HG02870 (cell line): ENCODE measurements around the gene ADAM8.

ENCODE experiments used
- ATAC-seq: cut with Tn5 transposase; IDR thresholded peaks from one replicate; pipeline ENCODE4 v1.9.1; 2021; ENCODE audit warnings: mild to moderate bottlenecking, moderate library complexity; ENCODE audit not compliant: unreplicated experiment

The ADAM8 gene

DNA sequence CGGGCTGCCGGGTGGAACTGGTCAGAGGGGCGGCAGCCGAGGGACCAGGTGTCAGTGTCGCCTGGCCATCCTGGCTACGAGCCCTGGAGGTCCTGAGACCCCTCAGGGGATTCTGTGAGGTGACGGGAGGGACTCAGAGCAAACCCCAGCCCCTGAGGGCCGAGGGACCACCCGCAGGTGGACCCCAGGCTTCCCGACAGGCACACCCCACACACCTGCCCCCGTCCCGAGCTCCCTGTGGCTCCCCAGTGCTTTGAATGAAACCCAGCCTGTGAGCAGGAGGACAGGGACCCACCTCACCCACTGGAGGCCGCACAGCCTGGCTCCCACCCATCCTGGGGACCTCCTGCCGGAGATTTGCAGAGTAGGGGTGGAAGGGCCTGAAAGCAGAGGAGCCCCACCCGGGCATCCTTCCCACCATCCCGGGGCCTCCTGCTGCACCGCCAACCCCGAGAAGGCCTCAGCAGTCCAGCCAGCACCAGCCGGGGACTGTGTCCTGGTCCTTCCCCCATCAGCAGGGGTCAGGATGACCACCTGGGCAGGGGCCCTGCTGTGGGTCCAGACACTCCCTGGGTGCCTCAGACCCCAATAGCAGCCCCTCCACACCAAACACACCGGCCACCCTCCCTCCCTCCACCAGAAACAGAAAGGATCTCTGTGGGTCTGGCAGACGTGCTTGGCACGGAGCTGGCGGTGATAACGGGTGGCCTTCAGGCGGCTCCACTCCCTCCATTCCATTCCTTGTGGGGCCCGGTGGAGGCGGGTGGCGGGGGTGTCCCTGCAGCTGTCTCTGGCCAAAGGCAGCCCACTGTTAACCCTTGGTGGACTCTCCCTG lies 25.1 kb downstream of the ADAM8 start:
- no peak for ATAC-seq

DNA sequence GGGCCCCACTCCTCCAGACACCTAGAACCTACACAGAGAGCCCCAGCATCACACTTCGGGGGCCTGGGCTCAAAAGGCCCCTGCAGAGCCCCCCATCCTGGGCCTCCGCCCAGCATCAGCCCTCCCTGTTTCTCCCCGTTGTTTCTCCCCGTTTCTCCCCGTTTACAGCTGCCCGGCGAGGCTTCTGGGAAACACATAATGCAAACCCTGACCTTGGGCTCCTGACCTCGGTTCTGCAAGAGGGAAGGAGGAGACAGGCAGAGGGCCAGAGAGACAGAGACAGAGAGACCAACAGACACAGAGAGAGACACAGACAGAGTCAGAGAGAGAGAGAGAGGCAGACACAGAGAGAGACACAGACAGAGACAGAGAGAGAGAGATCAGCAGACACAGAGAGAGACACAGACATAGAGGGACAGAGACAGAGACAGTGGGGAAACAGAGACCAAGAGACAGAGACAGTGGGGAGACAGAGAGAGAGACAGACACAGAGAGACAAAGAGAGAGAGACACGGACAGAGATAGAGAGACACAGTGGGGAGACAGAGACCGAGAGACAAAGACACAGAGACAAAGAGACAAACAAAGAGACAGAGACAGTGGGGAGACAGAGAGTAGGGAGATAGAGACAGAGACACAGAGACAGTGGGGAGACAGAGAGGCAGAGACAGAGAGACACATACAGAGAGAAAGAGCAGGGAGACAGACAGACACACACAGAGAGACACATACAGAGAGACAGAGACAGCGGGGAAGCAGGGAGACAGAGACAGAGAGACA lies 26.5 kb downstream of the ADAM8 start:
- ATAC-seq, result no peak

DNA sequence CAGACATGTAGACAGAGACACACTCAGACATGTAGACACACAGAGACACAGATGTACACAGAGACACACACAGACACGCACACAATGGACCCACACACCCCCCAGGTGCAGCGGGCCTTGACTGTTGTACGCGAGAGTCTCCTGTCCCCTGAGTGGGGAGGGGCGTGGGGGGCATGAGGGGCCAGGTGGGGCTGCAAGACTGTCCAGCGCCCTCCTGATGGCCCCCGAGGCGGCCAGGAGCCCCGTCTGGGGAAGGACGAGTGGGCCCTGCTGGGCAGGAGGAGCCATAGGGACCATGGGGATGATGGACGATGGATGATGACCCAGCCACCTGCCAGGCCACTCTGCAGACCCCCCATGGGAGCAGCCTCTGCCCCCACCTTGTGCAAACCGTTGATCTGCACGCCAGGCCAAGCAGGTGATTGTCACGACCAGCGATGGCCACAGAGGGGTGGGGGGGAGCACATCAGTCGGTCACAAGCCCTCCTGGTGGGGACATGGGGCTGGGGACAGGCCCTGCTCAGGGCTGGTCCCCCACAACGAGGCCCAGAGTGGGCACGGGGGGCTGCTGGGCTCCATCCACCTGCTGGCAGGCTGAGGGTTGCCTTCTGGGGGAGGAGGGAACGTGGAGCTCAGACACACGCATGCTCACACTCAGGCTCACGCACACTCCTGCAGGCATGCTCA lies 27.4 kb downstream of the ADAM8 start:
- ATAC-seq, result no peak

DNA sequence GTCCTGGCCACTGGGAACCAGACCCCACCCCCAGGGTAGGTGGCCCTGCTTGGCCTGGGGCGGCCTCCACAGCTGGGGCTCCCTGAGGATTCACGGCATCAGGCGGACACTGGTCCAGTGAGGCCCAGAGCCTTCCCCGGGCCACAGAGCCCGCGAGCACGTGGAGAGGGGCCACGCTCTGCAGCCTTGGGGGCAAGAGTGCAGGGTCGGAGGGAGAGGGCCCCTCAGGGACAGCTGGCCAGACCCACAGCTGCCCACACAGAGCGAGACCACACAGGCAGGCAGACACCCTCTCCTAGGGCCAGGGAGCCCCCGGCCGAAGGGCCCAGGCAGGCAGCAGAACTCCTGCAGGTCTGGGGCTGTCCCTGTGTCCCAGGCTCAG lies 28.3 kb downstream of the ADAM8 start:
- ATAC-seq, result no peak

DNA sequence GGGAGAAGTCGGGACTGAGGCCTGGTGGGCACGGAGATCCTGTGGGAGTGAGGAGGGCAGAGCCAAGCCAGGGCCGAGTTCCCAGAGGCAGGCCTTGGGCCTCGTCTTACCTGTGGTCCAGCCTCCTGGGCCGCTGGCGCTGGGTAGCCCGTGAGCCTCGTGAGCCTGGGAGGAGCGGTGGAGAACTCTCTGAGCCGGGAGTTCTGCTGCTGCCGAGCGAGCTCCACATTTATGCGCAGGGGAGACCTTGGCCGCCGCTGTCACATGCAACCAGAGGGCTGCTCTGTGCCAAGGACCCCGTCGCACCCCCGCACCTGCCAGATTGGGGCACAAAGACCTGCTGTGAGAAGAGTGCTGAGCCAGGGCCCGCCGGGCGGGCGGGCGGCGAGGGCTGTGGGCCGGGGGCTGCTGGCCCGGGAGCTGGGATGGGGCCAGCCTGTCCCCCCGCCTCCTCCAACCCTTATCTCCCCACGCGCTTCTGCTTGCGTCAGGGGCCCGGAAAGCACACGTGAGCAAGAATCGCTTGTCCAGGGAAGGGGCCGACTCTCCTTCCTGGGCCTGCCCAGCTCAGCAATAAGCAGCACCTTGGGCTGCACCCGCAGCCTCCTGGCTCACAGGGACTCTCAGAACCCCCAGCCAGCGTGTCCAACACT lies 28.9 kb downstream of the ADAM8 start:
- no peak for ATAC-seq

DNA sequence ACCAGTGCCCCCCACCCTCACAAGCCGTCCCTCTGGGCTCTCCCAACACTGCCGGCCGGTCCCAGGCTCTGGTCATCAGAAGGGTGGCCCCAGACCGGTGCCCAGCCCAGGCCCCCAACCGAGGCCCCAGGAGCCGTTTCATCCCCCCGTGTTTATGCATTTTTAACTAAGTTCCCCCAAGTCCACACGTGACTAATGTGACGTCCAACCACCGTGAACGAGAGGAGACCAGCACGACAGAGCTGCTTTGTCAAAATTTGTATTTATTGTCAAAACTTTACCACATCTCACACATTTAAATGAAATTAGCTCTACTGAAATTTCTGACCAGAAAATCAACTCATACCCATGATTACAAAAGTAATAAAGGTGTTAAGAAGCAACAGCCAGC lies 30.4 kb downstream of the ADAM8 start:
- no peak for ATAC-seq

DNA sequence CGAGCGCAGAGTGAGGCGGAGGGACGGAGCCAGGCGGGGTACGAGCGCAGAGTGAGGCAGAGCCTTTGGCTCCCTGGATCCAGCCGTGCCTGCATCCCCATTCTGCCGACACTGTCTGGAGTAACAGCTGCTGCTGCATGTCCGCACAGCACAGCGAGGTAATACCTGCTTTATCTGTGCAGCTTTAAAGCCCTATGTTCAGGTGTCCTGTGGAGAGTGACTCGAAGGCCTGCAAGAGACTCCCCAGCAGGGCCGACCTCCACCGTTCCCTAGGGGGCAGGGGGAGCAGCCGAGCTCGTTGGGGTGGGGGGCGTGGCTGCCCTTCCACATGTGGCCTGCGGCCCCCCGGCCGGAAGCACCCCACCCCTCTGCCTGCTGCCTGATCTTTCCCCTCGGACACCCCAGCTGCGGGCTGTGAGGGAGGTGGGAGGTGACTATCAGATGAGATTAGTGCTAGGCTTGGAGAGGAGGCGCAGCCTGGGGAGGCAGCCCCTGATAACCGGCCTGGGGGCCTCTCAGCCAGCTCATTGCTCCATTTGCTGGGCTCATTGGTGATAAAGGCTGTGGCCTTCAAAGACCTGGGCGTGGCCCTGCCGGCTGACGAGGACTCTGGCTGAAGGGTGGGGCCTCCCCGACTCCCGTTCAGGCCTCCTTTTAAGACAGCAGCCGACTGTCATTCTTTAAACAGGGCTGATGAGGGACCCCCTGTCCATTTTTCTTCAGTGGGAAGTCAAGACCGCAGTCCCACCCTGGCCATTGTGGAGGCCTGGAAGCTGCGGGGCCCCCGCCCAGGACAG lies 31.0 kb downstream of the ADAM8 start:
- ATAC-seq, result no peak

DNA sequence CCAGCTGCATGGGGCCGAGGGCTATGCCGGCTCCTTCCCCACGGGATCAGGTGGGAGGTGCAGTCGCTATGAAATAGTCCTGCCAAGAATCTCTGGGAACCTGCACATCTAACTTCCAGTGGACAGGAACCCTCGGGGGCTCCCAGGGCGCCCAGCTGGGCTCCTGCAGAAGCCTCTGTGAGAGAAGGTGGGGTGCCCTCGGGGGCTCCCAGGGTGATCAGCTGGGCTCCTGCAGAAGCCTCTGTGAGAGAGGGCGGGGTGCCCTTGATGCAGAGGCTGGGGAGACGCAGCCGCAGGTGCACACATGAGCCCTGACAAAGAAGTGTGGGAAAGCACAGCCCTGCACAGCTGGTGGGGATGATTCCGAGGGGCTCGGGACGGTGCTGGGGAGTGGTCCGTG lies 33.1 kb downstream of the ADAM8 start:
- no peak for ATAC-seq

DNA sequence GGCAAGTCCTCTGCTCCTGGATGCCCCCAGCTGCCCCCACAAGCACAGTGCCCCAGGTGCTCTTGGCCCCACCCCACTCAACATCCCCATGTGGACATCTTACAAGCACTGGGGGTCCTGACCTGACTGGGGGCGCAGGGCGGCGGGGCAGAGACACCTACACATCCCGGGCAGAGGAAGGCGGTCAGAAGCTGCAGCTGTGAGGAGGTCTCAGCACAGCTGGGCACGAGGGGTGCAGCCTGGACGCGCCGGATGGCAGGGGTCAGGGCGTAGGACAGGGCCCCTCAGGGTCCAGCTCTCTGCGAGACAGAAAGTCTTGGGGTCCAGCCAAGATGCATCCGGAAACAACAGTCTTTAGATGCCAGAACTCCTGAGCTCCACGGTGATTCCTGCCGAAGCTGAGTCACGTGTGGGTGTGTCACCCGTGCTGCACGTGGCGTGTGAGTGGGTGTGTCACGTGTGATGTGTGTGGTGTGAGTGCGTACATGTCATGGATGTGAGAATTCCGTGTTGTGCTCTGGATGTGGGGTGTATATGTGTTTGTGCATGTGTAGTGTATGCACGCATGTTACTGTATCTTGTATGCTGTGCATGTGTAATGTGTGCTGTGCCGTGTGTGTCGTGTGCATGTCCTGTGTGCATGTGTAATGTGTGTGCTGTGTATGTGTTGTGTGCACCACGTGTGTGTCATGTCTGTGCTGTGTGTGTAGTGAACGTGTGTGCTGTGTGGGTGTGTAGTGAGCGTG lies 33.9 kb downstream of the ADAM8 start:
- ATAC-seq, result no peak

DNA sequence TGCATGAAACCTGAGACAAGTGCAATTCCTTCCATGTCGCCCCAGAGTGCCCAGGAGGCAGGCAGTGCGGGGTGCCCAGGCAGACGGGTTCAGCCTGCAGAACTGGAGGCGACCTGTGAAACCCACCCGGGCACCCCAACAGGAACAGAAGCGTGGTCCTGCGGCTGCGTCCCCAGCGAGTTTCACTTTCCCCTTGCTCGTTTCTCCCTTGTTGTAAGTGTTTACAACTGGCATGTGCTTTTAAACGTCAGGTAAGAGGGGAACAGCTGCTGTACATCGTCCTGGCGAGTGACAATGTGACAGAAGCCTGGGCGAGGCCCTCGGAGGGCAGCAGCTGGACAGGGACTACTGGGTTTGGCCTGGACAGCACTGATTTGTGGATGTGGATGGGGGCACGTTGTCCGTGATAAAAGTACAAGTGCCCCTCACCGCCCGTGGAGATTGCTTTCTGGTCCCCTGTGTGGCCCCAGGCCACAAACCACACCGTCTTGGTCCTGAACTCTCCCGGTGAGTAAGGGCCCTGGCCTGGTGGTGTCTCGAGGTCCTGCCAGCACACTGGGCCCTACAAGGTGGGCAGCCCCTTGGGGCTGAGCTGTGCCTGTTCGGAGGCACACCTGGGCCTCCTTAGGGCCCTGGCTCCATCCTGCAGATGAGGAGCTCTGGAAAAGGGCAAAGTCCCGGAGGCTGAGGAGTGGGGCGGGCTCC lies 35.0 kb downstream of the ADAM8 start:
- ATAC-seq, result peak; percentile 58

DNA sequence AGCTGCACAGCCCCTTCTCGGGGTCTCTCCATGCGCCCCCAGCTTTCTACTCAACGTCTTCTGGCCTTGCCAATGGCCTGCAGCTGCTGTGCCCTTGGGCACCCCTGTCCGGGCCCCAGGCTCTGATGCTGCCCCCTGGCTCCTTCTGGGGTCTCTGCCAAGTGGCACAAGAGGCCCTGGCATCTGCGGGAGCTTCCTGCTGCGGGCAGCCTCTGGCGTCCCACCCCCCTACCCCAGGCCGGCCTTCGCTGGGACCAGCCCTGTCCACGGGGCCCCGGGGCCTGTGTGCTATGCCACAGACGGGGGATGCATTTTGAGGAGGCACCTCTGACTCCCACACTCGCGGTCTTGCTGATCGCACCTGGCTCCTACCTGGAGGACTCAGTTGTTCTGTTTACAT lies 36.7 kb downstream of the ADAM8 start:
- no peak for ATAC-seq

DNA sequence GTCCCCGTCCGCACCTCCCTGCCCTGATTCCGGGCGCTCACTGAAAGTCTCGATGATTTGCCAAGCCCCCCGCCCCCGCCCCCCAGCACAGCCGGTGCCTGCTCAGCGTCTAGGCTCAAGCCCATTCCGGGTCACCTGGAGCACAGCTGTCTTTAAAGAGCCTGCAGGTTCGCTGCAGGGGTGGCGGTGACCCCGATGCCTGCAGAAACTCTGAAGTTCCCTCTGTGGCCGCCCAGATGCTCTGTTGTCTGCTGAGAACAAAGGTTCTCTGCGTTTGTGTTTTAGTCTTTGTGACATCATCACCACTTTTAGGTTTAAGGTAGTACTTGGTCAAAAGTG lies 38.2 kb downstream of the ADAM8 start:
- no peak for ATAC-seq

DNA sequence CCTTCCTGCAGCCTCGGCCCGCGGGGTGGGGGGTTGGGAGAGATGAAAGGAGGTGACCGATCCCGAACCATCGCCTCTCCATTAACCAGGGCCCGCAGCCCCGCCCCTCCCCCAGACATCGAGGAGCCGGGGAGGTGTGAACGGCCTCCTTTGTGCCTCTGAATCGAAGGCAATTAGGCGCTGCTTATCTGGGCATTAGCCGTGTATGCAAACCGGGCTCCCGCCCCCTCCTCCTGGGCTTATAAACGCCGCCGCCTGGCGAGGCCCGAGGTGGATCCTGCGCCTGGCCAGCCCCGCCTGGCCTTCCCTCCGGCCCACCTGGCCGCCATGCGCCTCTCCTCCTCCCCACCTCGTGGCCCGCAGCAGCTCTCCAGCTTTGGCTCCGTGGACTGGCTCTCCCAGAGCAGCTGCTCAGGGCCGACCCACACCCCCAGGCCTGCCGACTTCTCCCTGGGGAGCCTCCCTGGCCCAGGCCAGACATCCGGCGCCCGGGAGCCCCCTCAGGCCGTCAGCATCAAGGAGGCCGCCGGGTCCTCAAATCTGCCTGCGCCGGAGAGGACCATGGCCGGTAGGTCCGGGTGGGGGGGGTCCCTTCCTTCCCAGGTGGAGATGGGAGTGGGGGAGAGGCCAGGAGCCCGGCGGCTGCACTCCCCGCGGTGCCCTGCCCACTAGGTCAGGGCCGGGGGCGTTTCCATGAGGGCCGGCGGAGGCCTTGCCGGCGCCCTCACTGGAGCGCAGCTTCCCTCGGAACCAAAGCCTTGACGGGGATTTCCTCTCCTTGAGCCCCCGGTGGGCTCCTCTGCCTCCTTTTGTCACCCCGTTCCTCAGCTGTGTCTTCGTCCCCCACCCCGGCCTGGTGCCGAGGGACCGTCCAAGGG lies 38.8 kb downstream of the ADAM8 start, which contains the start of gene VENTX:
Gene VENTX (plus strand): TSS at position 268 of the 878 bp plus-strand sequence. CDS start 60 bp downstream, at position 328.
- ATAC-seq, result no peak

DNA sequence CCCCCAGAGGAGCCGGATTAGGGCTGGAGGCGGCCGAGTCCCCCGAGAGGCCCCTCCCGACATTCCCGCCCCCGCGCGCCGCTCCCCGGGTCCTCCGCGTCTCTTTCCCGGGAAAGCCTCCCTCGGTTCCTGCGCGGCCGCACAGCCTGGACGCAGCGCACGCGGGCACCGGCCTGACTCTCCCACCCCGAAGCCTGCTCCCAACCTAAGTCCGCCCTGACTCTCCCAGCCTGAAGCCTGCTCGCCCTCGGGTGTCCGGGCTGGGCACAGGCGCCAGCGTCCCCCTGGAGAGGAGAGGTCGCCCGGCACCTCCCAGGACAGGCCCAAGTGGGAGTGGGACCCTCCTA lies 39.5 kb downstream of the ADAM8 start:
- no peak for ATAC-seq

DNA sequence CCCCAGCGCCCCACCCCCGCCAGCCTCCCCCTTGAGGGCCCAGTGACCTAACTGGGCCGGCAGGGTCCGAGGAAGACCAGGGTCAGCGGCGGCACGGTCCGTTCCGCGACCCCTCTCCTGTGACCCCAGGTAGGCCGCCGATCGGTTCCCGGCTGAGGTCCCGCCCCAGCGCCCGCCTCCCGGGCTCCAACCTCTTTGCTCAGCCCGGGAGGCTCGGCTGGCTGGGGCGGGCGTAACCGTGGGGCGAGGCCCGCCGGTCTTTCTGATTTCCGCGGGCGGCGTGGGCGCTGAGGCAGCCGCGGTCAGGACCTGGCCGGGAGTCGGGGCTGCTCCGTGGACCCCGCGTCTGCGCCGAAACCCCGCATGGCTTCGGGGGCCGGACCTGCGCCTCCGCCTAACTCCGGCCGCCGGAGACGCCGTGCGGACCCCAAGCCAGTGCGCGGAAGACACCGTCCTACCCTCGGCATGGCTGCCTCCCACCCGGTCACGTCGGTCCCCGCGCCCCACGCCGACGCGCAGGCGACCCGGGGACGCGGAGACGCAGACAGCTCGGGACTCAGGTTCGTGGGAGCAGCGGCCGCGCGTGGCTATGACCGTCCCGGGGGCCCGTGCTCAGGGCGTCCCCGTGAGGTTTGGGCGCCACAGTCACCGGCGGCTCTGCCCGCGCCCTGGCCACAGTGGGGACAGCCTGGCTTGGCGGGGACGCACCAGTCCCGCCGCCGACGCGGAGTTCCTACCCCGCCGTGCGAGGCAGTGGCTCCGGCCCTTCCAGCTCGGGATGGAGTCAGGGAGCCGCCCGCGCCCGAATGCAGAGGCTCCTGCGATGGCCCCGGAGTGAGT lies 40.0 kb downstream of the ADAM8 start:
- no peak for ATAC-seq

DNA sequence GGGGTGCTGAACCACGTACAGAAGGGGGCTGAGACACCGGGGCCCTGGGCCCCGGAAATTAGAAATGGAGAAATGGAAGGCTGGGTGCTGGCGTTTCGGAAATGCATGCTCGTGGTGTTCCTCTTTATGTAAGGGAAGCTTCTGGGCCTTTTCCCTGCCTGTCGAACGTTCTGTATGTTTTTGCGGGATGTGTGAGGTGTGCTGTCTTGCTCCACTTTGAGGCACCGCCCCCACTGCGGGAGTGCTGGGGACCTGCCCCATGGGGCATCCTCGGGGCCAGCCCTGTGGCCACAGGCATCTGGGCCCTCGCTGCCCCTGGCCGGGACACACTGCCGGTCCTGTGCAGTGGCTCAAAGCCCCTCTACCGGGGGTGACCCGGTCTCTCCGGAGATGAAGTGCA lies 40.7 kb downstream of the ADAM8 start:
- no peak for ATAC-seq

DNA sequence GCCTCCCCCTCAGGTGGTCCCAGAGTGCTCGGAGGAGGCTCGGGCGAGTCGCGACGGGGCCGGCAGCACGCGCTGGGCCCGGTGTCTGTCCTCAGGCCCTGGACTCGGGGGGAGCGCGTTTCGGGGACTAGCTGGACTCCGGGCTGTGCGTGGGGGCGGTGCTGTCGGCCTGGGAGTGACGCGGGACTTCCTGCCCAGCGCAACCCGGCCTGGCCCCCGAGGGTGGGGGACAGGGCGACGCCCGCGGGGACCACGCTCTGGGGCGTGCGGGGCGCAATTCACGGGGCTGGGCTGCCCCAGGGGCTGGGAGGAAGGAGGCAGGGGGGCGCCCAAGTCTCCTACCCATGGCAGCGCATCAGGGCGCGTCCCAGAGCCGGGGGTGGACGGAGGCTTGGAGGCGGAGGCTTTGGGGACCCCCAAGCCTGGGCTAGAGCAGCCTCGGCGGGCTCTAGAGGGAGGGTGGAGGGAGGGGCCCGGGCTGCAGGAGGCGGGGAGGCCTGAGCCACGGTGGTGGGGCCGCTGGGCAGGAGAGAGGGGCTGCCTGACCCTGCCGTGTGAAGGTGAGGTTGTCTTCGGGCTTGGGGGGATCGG lies 41.3 kb downstream of the ADAM8 start:
- ATAC-seq, result no peak
